ENCODE data around the gene FHL3. TPM values are rescaled to one million over a fixed set of nuclear protein-coding genes. Genes with fewer than 3 reads are reported as not detected.

Gene FHL3
- polyA plus RNA-seq, 1 of the 3 experiments (the other 2 are of a cell fraction) = 6.8 TPM

- no peak overlapping the region for H3K4me3 ChIP-seq (ENCODE audit: low read depth in 2 of 2, low read length in 1 of 2)
- POLR2A ChIA-PET = interaction anchor here (0.7 kb wide), 1 partner anchor 199 kb away, joined by 4 read pairs; no protein-coding TSS in a partner anchor
- no peak for TF ChIP-seq SMC3 (IDR thresholded peaks at IDR 0.05; ENCODE audit: low read depth, low read length)
- no peak for TF ChIP-seq PBX3 (IDR thresholded peaks at IDR 0.05)
- TF ChIP-seq, protein P1, sequence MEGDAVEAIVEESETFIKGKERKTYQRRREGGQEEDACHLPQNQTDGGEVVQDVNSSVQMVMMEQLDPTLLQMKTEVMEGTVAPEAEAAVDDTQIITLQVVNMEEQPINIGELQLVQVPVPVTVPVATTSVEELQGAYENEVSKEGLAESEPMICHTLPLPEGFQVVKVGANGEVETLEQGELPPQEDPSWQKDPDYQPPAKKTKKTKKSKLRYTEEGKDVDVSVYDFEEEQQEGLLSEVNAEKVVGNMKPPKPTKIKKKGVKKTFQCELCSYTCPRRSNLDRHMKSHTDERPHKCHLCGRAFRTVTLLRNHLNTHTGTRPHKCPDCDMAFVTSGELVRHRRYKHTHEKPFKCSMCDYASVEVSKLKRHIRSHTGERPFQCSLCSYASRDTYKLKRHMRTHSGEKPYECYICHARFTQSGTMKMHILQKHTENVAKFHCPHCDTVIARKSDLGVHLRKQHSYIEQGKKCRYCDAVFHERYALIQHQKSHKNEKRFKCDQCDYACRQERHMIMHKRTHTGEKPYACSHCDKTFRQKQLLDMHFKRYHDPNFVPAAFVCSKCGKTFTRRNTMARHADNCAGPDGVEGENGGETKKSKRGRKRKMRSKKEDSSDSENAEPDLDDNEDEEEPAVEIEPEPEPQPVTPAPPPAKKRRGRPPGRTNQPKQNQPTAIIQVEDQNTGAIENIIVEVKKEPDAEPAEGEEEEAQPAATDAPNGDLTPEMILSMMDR (IDR thresholded peaks at IDR 0.05) = no peak
- no peak for TF ChIP-seq GABPA (IDR thresholded peaks at IDR 0.05; ENCODE audit: low read depth)
- TF ChIP-seq RFX5 (IDR thresholded peaks at IDR 0.05; ENCODE audit: low read length) = no peak
- no peak for TF ChIP-seq JUND (IDR thresholded peaks at IDR 0.05)
- TF ChIP-seq MEF2A (IDR thresholded peaks at IDR 0.05; ENCODE audit: borderline replicate concordance, low read depth) = no peak
- no peak for TF ChIP-seq FOXJ3 (CRISPR knock-in tag; IDR thresholded peaks at IDR 0.05)
- TF ChIP-seq FOSL2 (IDR thresholded peaks at IDR 0.05; ENCODE audit: borderline replicate concordance, low read depth) = no peak
- TF ChIP-seq MXI1 (IDR thresholded peaks at IDR 0.05; ENCODE audit: low read depth, low read length) = no peak
- TF ChIP-seq, protein P2, sequence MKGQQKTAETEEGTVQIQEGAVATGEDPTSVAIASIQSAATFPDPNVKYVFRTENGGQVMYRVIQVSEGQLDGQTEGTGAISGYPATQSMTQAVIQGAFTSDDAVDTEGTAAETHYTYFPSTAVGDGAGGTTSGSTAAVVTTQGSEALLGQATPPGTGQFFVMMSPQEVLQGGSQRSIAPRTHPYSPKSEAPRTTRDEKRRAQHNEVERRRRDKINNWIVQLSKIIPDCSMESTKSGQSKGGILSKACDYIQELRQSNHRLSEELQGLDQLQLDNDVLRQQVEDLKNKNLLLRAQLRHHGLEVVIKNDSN (IDR thresholded peaks at IDR 0.05; ENCODE audit: borderline replicate concordance, low read depth) = no peak
- no peak for TF ChIP-seq GATA2 (CRISPR knock-in tag; IDR thresholded peaks at IDR 0.05)
- no peak for TF ChIP-seq NRF1 (IDR thresholded peaks at IDR 0.05; ENCODE audit: low read depth, low read length)
- TF ChIP-seq ELF1 (IDR thresholded peaks at IDR 0.05) = no peak
- no peak for TF ChIP-seq YY1 (IDR thresholded peaks at IDR 0.05; ENCODE audit: low read depth)
- TF ChIP-seq EZH2phosphoT487 (IDR thresholded peaks at IDR 0.05; ENCODE audit: borderline replicate concordance, low read depth) = no peak
- no peak for TF ChIP-seq EP300 (IDR thresholded peaks at IDR 0.05; ENCODE audit: borderline replicate concordance in 1 of 2, low read depth in 1 of 2, low read length in 1 of 2)
- no peak for TF ChIP-seq USF2 (IDR thresholded peaks at IDR 0.05; ENCODE audit: borderline replicate concordance, low read depth, low read length)
- TF ChIP-seq RAD21 (IDR thresholded peaks at IDR 0.05; ENCODE audit: low read length) = no peak
- no peak for TF ChIP-seq TAF1 (IDR thresholded peaks at IDR 0.05; ENCODE audit: borderline replicate concordance, low read depth, low read length)
Measured at GRCh38 chr1:38041936-38042834, 36.9 kb upstream of the FHL3 start.

More at GRCh38 chr1:38041936-38042834, 36.9 kb upstream of the FHL3 start:
- no peaks in the 10 kb centered on the region for H3K9me3 ChIP-seq
- CTCF ChIA-PET = interaction anchor here (0.9 to 5.8 kb wide), 11 partner anchors 11 to 793 kb away, joined by 3 to 20 read pairs (median 5); no protein-coding TSS in a partner anchor
- H3K9me2 ChIP-seq = no peaks in the 10 kb centered on the region
- peaks cover 0 to 5% of the 10 kb centered on the region in 2 experiments; a peak in 2 of 4 replicates for H3K4me1 ChIP-seq (ENCODE audit: control insufficient read depth in 1 of 2, insufficient read depth in 2 of 2, low read depth in 1 of 2, low read length in 1 of 2)
- H3K36me3 ChIP-seq (replicated peaks in 1 of 2; ENCODE audit: control insufficient read depth in 1 of 2, insufficient read depth in 2 of 2, low read length in 1 of 2) = no peaks in the 10 kb centered on the region
- no peaks in the 10 kb centered on the region for H3K79me2 ChIP-seq (ENCODE audit: insufficient read depth)
- H2AFZ ChIP-seq (ENCODE audit: low read depth) = no peak overlapping the region
- DNase-seq = no peak
- no peaks in the 10 kb centered on the region for H4K20me1 ChIP-seq (ENCODE audit: insufficient read depth)
- H3K27me3 ChIP-seq (ENCODE audit: insufficient read depth) = peaks cover 42% of the 10 kb centered on the region
- H3K4me2 ChIP-seq = no peak overlapping the region
- H3K27ac ChIP-seq (ENCODE audit: low read depth in 2 of 2, low read length in 1 of 2) = no peak overlapping the region
- no peak overlapping the region for H3K9ac ChIP-seq
- no peaks in the 10 kb centered on the region for H3F3A ChIP-seq (replicated peaks; ENCODE audit: insufficient read depth)
- 65% methylated on average over 12 of the region's 21 CpGs for whole genome bisulfite sequencing (ENCODE audit: low lambda C conversion rate)
